HEK293T (cell line): ENCODE measurements around the gene C2CD2.

Experiments
- CTCF ChIA-PET: fragments of 350-600 bp; formaldehyde crosslinking; extraction: SDS; loops from one replicate; lab custom pipeline; 2021; ENCODE audit warnings: antibody characterized with exemption, inconsistent platforms; lab: Yijun Ruan, JAX
- POLR2A ChIA-PET: fragments of 350-600 bp; formaldehyde crosslinking; extraction: SDS; loops from one replicate; lab custom pipeline; 2020; ENCODE audit warnings: antibody characterized with exemption, inconsistent platforms; lab: Yijun Ruan, JAX
- DNase-seq: peaks from one replicate; pipeline ENCODE4 v3.0.0; 2012; ENCODE audit warnings: mixed read lengths; ENCODE audit errors: extremely low spot score
- ARNT ChIP-seq: fragments of 450-650 bp; IDR thresholded peaks from 2 replicates; pipeline ENCODE4 v1.6.1; 2017; ENCODE audit warnings: mild to moderate bottlenecking
- BHLHE40 ChIP-seq: fragments of 450-650 bp; IDR thresholded peaks from 2 replicates; pipeline ENCODE4 v1.6.1; 2016; ENCODE audit warnings: mild to moderate bottlenecking, moderate library complexity, borderline replicate concordance
- CTBP1 ChIP-seq: fragments of 450-650 bp; IDR thresholded peaks from 2 replicates; pipeline ENCODE4 v1.6.1; 2016; ENCODE audit warnings: borderline replicate concordance
- ELF4 ChIP-seq: fragments of 450-650 bp; IDR thresholded peaks from 2 replicates; pipeline ENCODE4 v1.6.1; 2017; ENCODE audit warnings: antibody characterized with exemption
- FOXA1 ChIP-seq: fragments of 450-650 bp; IDR thresholded peaks from 2 replicates; pipeline ENCODE4 v1.6.1; 2016; ENCODE audit warnings: mild to moderate bottlenecking
- FOXK2 ChIP-seq: fragments of 450-650 bp; IDR thresholded peaks from 2 replicates; pipeline ENCODE4 v1.6.1; 2016; ENCODE audit warnings: mild to moderate bottlenecking
- FOXM1 ChIP-seq: fragments of 450-650 bp; IDR thresholded peaks from 2 replicates; pipeline ENCODE4 v1.6.1; 2017; ENCODE audit warnings: mild to moderate bottlenecking, borderline replicate concordance
- HDGF ChIP-seq: fragments of 450-650 bp; IDR thresholded peaks from 2 replicates; pipeline ENCODE4 v1.6.1; 2017; ENCODE audit warnings: antibody characterized with exemption, borderline replicate concordance
- L3MBTL2 ChIP-seq: fragments of 450-650 bp; conservative IDR thresholded peaks from 2 replicates; pipeline ENCODE4 v1.6.1; 2016; ENCODE audit warnings: mild to moderate bottlenecking
- LEF1 ChIP-seq: fragments of 450-650 bp; IDR thresholded peaks from 2 replicates; pipeline ENCODE4 v1.6.1; 2017; ENCODE audit warnings: mild to moderate bottlenecking, borderline replicate concordance
- NFRKB ChIP-seq: fragments of 450-650 bp; IDR thresholded peaks from 2 replicates; pipeline ENCODE4 v1.6.1; 2016; ENCODE audit warnings: mild to moderate bottlenecking, moderate library complexity
- PKNOX1 ChIP-seq: fragments of 450-650 bp; IDR thresholded peaks from 2 replicates; pipeline ENCODE4 v1.6.1; 2016
- SP1 ChIP-seq: fragments of 450-650 bp; IDR thresholded peaks from 2 replicates; pipeline ENCODE4 v1.6.1; 2017
- SUZ12 ChIP-seq: fragments of 450-650 bp; IDR thresholded peaks from 2 replicates; pipeline ENCODE4 v1.6.1; 2016; ENCODE audit warnings: mild to moderate bottlenecking
- TARDBP ChIP-seq: fragments of 450-650 bp; IDR thresholded peaks from 2 replicates; pipeline ENCODE4 v1.6.1; 2016
- ZNF384 ChIP-seq: fragments of 450-650 bp; IDR thresholded peaks from 2 replicates; pipeline ENCODE4 v1.6.1; 2016

C2CD2 gene

GRCh38 chr21:41945982-41946381 is 7.8 kb downstream of the C2CD2 start:
- ChIA-PET CTCF (no interaction called here), POLR2A (no interaction called here)
- DNase-seq: no peak
- TF ChIP-seq BHLHE40: no peak
- no peak for TF ChIP-seq SP1
- no peak for TF ChIP-seq FOXA1
- TF ChIP-seq PKNOX1: no peak
- TF ChIP-seq ELF4: no peak
- no peak for TF ChIP-seq L3MBTL2
- TF ChIP-seq NFRKB: no peak
- TF ChIP-seq HDGF: no peak
- no peak for TF ChIP-seq ZNF384
- no peak for TF ChIP-seq LEF1
- TF ChIP-seq ARNT: no peak
- no peak for TF ChIP-seq TARDBP
- no peak for TF ChIP-seq FOXM1
- no peak for TF ChIP-seq SUZ12
- no peak for TF ChIP-seq FOXK2
- TF ChIP-seq CTBP1: no peak

GRCh38 chr21:41943851-41944250 is 10.0 kb downstream of the C2CD2 start:
- TF ChIP-seq SUZ12 (no peak), BHLHE40 (no peak), FOXA1 (no peak), LEF1 (no peak), SP1 (no peak), TARDBP (no peak), PKNOX1 (no peak), NFRKB (no peak), ZNF384 (no peak), ARNT (no peak), ELF4 (no peak), FOXK2 (no peak), CTBP1 (no peak), L3MBTL2 (no peak), HDGF (no peak), FOXM1 (no peak)
- ChIA-PET CTCF (no interaction called here), POLR2A (interaction anchor here (1.4 kb wide), 1 partner anchor 64 kb away, joined by 3 read pairs; the partner anchor contains the start of gene PRDM15)
- no peak for DNase-seq

- DNase-seq: no peak
- ChIA-PET POLR2A (no interaction called here), CTCF (no interaction called here)
- TF ChIP-seq FOXK2 (no peak), LEF1 (no peak), ZNF384 (no peak), CTBP1 (no peak)
Measured at GRCh38 chr21:41942457-41942856, 11.4 kb downstream of the C2CD2 start.

- POLR2A ChIA-PET: no interaction called here
- TF ChIP-seq ELF4 (no peak), TARDBP (no peak), FOXA1 (no peak), ARNT (no peak), FOXK2 (no peak), L3MBTL2 (no peak), NFRKB (no peak), HDGF (no peak), FOXM1 (no peak)
- CTCF ChIA-PET: no interaction called here
- DNase-seq: no peak
Measured at GRCh38 chr21:41941941-41942340, 11.9 kb downstream of the C2CD2 start.

GRCh38 chr21:41940431-41940830 is 13.4 kb downstream of the C2CD2 start:
- CTCF ChIA-PET: no interaction called here

GRCh38 chr21:41939391-41939790 is 14.4 kb downstream of the C2CD2 start:
- ChIA-PET POLR2A (no interaction called here), CTCF (no interaction called here)
- DNase-seq: no peak
- no peak for TF ChIP-seq FOXM1
- no peak for TF ChIP-seq NFRKB
- TF ChIP-seq FOXA1: no peak
- TF ChIP-seq HDGF: no peak
- TF ChIP-seq PKNOX1: no peak
- TF ChIP-seq SUZ12: no peak
- no peak for TF ChIP-seq ELF4
- TF ChIP-seq L3MBTL2: no peak

More at GRCh38 chr21:41940431-41940830, 13.4 kb downstream of the C2CD2 start:
- no peak for TF ChIP-seq ZNF384
- DNase-seq: no peak
- POLR2A ChIA-PET: no interaction called here
